GM12878 (cell line): ENCODE measurements around the gene ZDHHC14.

ENCODE experiments used
- BRCA1 ChIP-seq: IDR thresholded peaks from 2 replicates; pipeline ENCODE4 v1.6.1; 2011; ENCODE audit warnings: low read depth, low read length, improper control_type of control experiment
- CHD4 ChIP-seq: fragments of 200-600 bp; sonication (generic); IDR thresholded peaks from 2 replicates; pipeline ENCODE4 v1.6.1; 2016; ENCODE audit warnings: mild to moderate bottlenecking
- CTCF ChIP-seq, 3 experiments: IDR thresholded peaks in 2 of 3; conservative IDR thresholded peaks in 1 of 3; 2 replicates each; pipeline ENCODE4 v1.5.1; 2011; ENCODE audit warnings: low read depth in 3 of 3, low read length in 3 of 3, mild to moderate bottlenecking in 3 of 3, control low read depth in 2 of 3, moderate library complexity in 2 of 3, inconsistent platforms in 1 of 3, mixed read lengths in 1 of 3; ENCODE audit not compliant: control insufficient read depth in 2 of 3, insufficient read depth in 1 of 3; ENCODE audit errors: extremely low read depth in 1 of 3
- JUND ChIP-seq: IDR thresholded peaks from 2 replicates; pipeline ENCODE4 v1.6.1; 2012; ENCODE audit warnings: low read depth, mild to moderate bottlenecking, low read length, improper control_type of control experiment, moderate library complexity
- NFIC ChIP-seq: IDR thresholded peaks from 2 replicates; pipeline ENCODE4 v1.6.1; 2012; ENCODE audit warnings: low read depth, mild to moderate bottlenecking, inconsistent platforms, low read length, moderate library complexity
- NKRF ChIP-seq: fragments of 450-650 bp; conservative IDR thresholded peaks from 2 replicates; pipeline ENCODE4 v1.6.1; 2017; ENCODE audit warnings: mild to moderate bottlenecking, moderate library complexity
- RAD21 ChIP-seq: IDR thresholded peaks from 2 replicates; pipeline ENCODE4 v1.6.1; 2011; ENCODE audit warnings: mild to moderate bottlenecking, low read depth, low read length, moderate library complexity; ENCODE audit not compliant: insufficient read depth
- TAF1 ChIP-seq: IDR thresholded peaks from 2 replicates; pipeline ENCODE4 v1.6.1; 2011; ENCODE audit warnings: mild to moderate bottlenecking, low read depth, low read length, borderline replicate concordance
- ZNF217 ChIP-seq: fragments of 450-650 bp; IDR thresholded peaks from 2 replicates; pipeline ENCODE4 v1.6.1; 2017; ENCODE audit warnings: antibody characterized with exemption, mild to moderate bottlenecking

GRCh38 chr6:157479464-157480303, 98.7 kb downstream of the ZDHHC14 start:
- TF ChIP-seq RAD21 (no peak), NKRF (no peak), TAF1 (no peak), CTCF (IDR thresholded peaks at IDR 0.05 in 2 of 3, conservative IDR thresholded peaks at IDR 0.05 in 1 of 3; ENCODE audit: control insufficient read depth in 2 of 3, extremely low read depth in 1 of 3, insufficient read depth in 1 of 3, low read depth in 3 of 3, low read length in 3 of 3) (no peak), NFIC (no peak), CHD4 (no peak), ZNF217 (no peak), JUND (no peak), BRCA1 (no peak)
